Neutrophil (primary cell): ENCODE data around the gene TCF7.

Source experiments
- H3K27ac ChIP-seq: fragments of 200-600 bp; sonication (generic); 2 replicates; pipeline ENCODE4 v1.5.1; 2016; ENCODE audit warnings: mild to moderate bottlenecking, moderate library complexity
- H3K27me3 ChIP-seq: fragments of 200-600 bp; sonication (generic); 2 replicates; pipeline ENCODE4 v1.6.0; 2016; ENCODE audit warnings: mild to moderate bottlenecking
- H3K36me3 ChIP-seq: fragments of 200-600 bp; sonication (generic); 2 replicates; pipeline ENCODE4 v1.5.1; 2017
- H3K4me1 ChIP-seq, 2 experiments: fragments of 200-600 bp in 1 of 2; sonication (generic) in 1 of 2; 1 replicate in 1 of 2; 2 replicates in 1 of 2; pipeline versions ENCODE4 v1.5.1 to v1.6.1; 2013 to 2016; ENCODE audit warnings: low read depth in 1 of 2, low read length in 1 of 2, mild to moderate bottlenecking in 1 of 2, moderate library complexity in 1 of 2; ENCODE audit not compliant: control insufficient read depth in 1 of 2, insufficient read depth in 1 of 2
- H3K4me3 ChIP-seq, 2 experiments: fragments of 200-600 bp in 1 of 2; sonication (generic) in 1 of 2; 1 replicate in 1 of 2; 2 replicates in 1 of 2; pipeline ENCODE4 v1.5.1; 2013 to 2016; ENCODE audit warnings: low read depth in 1 of 2, low read length in 1 of 2, mild to moderate bottlenecking in 1 of 2, moderate library complexity in 1 of 2
- H3K9me3 ChIP-seq: fragments of 200-600 bp; sonication (generic); 2 replicates; pipeline ENCODE4 v1.5.1; 2016
- CTCF ChIP-seq: fragments of 200-600 bp; sonication (generic); IDR thresholded peaks from 2 replicates; pipeline ENCODE4 v1.5.1; 2016; ENCODE audit warnings: antibody characterized with exemption

Gene TCF7

DNA sequence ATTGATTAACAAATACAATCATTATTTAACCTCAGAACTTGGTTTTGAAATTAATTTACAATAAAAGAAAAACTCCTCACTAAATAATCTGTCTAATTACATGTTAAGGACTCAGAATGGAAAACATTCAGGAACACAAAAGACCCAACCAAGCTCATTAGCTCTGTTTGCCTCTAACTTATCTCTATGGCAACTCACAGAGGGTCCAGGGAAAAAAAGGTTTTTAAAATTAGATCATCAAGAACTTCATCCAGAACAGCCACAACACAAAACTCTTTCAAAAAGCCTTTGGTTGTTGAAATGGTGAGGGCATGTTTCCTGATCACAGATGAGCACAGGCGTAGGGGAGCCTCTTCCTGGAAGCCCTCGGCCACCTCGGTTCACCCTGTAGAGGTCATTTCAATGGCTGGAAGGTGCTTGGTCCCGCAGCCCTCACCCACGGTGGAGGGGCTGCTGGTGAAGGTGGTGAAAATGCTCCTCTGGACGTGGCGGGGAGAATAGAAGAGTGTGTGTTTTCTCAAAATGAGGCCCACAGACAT is 17.2 kb upstream of the TCF7 start:
- no peak for TF ChIP-seq CTCF
- no peaks in the 10 kb centered on the region for H3K36me3 ChIP-seq
- H3K27ac ChIP-seq, result no peak overlapping the region
- no peak overlapping the region for H3K4me3 ChIP-seq
- peaks cover 8% of the 10 kb centered on the region for H3K27me3 ChIP-seq
- H3K9me3 ChIP-seq, result no peaks in the 10 kb centered on the region
- H3K4me1 ChIP-seq, result peaks cover 9 to 11% of the 10 kb centered on the region in 2 experiments

DNA sequence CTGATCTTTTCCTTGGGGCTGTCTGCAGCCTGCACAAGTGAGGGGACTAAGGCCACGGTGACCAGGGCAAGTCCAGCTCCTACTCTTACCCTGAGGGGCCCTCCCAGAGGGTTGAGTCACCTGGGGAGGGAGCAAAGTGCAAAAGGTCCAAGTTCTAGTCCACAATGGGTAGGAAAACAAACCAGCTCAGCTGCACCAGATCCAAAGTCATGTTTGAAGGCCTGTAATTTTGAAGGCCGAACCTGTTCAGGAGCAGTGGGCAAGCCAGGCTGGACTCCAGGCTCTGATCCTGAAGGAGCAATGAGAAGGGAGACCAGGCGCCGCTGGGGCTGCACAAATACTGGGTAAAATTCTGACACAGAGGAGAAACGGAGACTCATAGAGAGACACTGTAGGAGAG is 15.8 kb upstream of the TCF7 start:
- Histone ChIP-seq H3K36me3 (no peaks in the 10 kb centered on the region), H3K4me1 (peaks cover 9 to 11% of the 10 kb centered on the region in 2 experiments)

DNA sequence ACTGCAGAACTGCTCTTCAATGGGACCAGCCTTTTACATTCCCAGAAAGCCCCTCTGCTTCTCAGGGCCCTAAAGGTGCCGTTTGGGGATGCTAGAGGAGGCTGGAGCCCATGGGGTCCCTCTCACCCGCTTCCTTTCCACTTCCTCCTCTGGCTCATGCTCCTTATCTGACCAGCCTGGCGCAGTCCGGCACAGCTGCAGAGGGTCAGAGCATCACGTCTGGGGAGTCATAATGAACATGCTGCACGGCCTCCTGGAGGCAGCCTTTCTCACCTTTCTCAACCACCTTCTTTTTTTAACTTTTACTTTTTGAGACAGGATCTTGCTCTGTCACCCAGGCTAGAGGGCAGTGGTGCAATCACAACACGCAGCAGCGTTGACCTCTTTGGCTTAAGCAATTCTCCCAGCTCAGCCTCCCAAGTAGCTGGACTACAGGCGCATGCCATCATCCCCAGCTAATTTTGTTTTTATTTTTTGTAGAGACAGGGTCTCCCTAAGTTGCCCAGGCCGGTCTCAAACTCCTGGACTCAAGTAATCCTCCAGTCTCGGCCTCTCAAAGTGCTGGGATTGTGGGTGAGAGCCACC is 15.1 kb upstream of the TCF7 start:
- no peak overlapping the region for H3K27ac ChIP-seq
- TF ChIP-seq CTCF, result no peak
- H3K4me3 ChIP-seq, result no peak overlapping the region
- H3K4me1 ChIP-seq, result peaks cover 9 to 11% of the 10 kb centered on the region in 2 experiments
- peaks cover 8% of the 10 kb centered on the region for H3K27me3 ChIP-seq
- H3K36me3 ChIP-seq, result no peaks in the 10 kb centered on the region
- no peaks in the 10 kb centered on the region for H3K9me3 ChIP-seq

More for the DNA sequence above, 15.8 kb upstream of the TCF7 start:
- peaks cover 8% of the 10 kb centered on the region for H3K27me3 ChIP-seq
- H3K4me3 ChIP-seq, result no peak overlapping the region
- no peaks in the 10 kb centered on the region for H3K9me3 ChIP-seq
- no peak overlapping the region for H3K27ac ChIP-seq
- no peak for TF ChIP-seq CTCF

DNA sequence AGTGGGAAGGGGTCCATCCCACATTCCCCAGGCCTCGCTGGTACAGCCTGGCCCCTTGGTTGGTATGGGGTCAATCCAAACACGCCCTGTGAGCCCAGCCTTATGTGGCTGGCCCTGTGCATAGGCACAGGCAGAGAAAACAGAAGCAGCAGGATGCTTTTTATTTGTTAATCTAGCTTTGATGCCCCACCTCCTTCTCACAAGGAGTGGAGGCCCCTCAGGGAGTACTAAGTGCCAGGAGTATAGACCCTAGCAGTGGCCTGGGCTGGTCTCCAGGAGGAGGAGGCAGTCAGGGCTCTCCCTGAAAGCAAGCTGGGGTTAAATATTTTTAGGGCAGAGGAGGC is 14.6 kb upstream of the TCF7 start:
- no peak for TF ChIP-seq CTCF
- no peak overlapping the region for H3K4me3 ChIP-seq
- no peaks in the 10 kb centered on the region for H3K36me3 ChIP-seq
- H3K27ac ChIP-seq, result no peak overlapping the region
- H3K9me3 ChIP-seq, result no peaks in the 10 kb centered on the region
- H3K27me3 ChIP-seq, result peaks cover 8% of the 10 kb centered on the region
- peaks cover 9 to 11% of the 10 kb centered on the region in 2 experiments for H3K4me1 ChIP-seq

DNA sequence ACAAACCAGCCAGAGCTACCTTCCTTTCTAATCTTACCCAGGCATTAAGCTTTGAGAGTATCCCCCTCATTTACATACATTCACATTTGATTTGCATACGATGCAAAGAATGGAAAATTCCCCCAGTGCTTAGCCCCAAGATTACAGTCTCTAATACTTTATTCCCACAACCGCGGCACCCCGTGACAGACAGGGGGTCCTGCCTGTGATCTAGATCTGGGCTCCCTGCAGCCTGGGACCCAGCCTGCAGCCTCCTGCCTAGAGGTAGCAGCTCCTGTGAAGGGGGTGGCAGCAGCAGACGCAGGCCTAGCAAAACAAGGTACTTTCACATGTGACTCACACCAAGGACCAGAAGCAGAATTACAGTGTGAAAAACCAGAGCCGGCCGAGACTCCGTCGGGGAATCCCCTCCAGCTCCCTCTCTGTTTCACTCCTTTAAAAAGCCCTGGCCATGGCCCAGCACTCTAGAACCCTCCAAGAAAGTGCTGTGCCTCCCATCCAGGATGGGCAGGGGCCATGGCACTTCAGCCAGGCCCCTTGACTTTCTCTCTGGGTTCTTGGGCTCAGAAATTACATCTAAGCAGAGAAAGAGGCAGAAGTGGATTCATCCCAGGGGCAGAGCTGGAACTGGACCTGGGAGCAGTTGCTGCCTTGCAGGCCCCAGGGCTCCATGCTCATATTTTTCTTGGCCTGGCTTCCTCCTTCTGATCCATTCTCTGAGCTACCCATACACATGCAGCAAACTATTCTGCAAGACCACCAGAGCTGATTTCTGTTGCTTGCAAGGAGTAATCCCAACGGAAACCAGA is 14.0 kb upstream of the TCF7 start:
- no peak overlapping the region for H3K4me3 ChIP-seq
- no peaks in the 10 kb centered on the region for H3K36me3 ChIP-seq
- H3K27ac ChIP-seq, result no peak overlapping the region
- H3K27me3 ChIP-seq, result peaks cover 8% of the 10 kb centered on the region
- no peaks in the 10 kb centered on the region for H3K9me3 ChIP-seq
- peaks cover 9 to 11% of the 10 kb centered on the region in 2 experiments for H3K4me1 ChIP-seq
- no peak for TF ChIP-seq CTCF
